ENCODE results near the gene KCNIP4. TPM values are rescaled to one million over a fixed set of nuclear protein-coding genes. Genes with fewer than 3 reads are reported as not detected.
"Not testable (repeated sequence)": the region's sequence is repeated elsewhere in the genome, so short reads cannot be mapped to it uniquely, and the experiment has no call there.

KCNIP4 gene
- total RNA-seq: not detected
- long read RNA-seq, partial matches to known transcripts: 0 of 1 reads
- long read RNA-seq, other reads (novel, unspliced or antisense): 1 of 1 reads

DNA sequence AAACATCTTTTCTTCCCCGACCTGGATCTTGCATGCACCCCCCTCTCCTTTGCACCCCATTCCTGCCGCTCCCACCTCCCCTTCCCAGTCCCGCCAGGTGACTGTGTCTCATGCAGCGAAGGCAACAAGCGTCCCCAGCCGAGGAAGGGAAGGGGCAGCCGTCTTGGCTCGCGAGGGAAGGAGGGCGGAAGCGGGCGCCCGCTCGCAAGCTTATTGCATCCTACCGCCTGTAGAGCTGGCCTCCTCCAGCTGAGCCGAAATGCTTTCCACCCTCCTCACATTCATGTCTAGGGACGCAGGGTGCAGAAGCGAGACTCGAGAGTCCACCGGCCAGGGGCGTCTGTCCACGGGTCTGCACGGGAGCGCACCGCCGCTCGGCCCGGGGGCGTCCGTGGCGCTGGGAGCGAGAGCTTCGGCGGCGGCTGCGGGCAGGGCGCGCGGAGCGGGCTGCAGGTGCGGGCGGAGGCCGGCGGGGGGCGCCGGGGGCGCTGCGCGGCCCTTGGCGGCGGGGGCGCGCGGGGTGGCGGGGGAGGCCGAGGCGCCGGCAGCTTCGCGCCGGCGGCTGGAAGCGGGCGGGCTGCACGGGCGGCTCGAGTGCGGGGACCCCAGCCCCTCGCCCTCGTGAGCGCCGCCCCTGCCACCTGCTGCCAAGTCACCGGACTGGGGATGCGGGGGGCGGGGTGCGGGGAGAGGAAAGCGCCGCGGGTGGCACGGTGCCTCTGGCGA is at the start of gene KCNIP4:
Gene KCNIP4, minus strand, starts transcription at position 426 of the 726 bp plus-strand sequence.
- no peak for TF ChIP-seq CTCF (IDR thresholded peaks at IDR 0.05)
- Histone ChIP-seq H3K9me3 (no peaks in the 10 kb centered on the region), H3K36me3 (no peaks in the 10 kb centered on the region), H3K4me3 (peak within 1 kb of the TSS; percentile 23), H3K4me1 (no peaks in the 10 kb centered on the region), H3K27me3 (ENCODE audit: low read depth) (peaks cover 15% of the 10 kb centered on the region), H3K27ac (no peak within 1 kb of the TSS)
- intact Hi-C loops (cut with DNase I): no loop called here
- ATAC-seq (peak in 1 of 2 donors; percentile 27), DNase-seq (no peak)

DNA sequence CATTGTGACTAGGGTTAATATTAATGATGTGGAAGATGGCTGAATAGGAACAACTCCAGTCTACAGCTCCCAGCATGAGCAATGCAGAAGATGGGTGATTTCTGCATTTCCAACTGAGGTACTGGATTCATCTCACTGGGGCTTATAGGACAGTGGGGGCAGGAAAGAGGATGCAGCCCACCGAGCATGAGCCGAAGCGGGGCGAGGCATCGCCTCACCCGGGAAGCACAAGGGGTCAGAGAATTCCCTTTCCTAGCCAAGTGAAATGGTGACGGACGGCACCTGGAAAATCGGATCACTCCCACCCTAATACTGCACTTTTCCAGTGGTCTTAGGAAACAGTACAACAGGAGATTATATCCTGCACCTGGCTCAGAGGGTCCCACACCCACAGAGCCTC is 48.0 kb upstream of the KCNIP4 start:
- H3K36me3 ChIP-seq; H3K4me1 ChIP-seq; DNase-seq; H3K27me3 ChIP-seq (ENCODE audit: low read depth); ATAC-seq; H3K27ac ChIP-seq; intact Hi-C loops (cut with DNase I); H3K9me3 ChIP-seq; H3K4me3 ChIP-seq: not testable (repeated sequence)

DNA sequence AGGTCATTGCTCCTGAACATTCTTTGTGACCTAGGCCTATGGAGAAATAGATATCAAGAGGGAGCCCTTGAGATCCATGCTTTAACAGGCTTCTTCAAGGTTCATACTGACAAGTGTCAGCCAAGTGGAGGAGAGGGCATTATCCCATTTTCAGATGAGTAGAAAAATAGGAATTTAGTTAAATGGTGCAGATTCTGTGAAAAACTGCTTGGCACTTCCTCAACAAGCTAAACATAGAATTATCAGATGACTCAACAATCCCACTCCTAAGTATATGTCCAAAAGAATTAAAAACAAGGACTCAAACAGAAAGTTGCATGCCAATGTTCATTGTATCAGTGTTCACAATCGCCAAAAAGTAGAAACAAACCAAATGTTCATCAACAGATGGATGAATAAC is 43.8 kb upstream of the KCNIP4 start:
- Histone ChIP-seq H3K36me3 (no peaks in the 10 kb centered on the region), H3K4me1 (no peaks in the 10 kb centered on the region), H3K27me3 (ENCODE audit: low read depth) (no peaks in the 10 kb centered on the region), H3K4me3 (no peak overlapping the region), H3K9me3 (no peaks in the 10 kb centered on the region), H3K27ac (no peak overlapping the region)
- no peak for ATAC-seq
- DNase-seq: no peak
- TF ChIP-seq CTCF (IDR thresholded peaks at IDR 0.05): no peak
- intact Hi-C loops (cut with DNase I): no loop called here

GRCh38 chr4:21991562-21991961 is 43.0 kb upstream of the KCNIP4 start:
- H3K27ac ChIP-seq: no peak overlapping the region
- no peak for DNase-seq
- intact Hi-C loops (cut with DNase I): no loop called here
- no peaks in the 10 kb centered on the region for H3K36me3 ChIP-seq
- H3K4me3 ChIP-seq: no peak overlapping the region
- no peaks in the 10 kb centered on the region for H3K9me3 ChIP-seq
- no peaks in the 10 kb centered on the region for H3K27me3 ChIP-seq (ENCODE audit: low read depth)
- ATAC-seq: no peak
- TF ChIP-seq CTCF (IDR thresholded peaks at IDR 0.05): no peak
- no peaks in the 10 kb centered on the region for H3K4me1 ChIP-seq

DNA sequence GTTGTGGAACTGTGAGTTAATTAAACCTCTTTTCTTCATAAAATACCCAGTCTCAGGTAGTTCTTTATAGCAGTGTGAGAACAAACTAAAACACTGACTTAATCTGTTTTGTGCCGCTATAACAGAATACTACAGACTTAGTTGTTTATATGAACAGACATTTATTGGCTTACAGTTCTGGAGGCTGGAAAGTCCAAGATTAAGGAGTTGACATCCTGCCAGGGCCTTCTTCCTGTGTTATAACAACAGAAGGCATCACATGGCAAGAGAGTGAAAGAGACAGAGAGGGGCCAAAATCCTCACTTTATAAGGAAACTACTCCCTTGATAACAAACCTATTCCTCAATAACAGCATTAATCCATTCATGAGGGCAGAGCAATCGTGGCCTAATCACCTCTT is 42.5 kb upstream of the KCNIP4 start:
- no peak for ATAC-seq
- intact Hi-C loops (cut with DNase I): no loop called here
- H3K9me3 ChIP-seq: no peaks in the 10 kb centered on the region
- H3K4me1 ChIP-seq: no peaks in the 10 kb centered on the region
- H3K36me3 ChIP-seq: no peaks in the 10 kb centered on the region
- DNase-seq: no peak
- no peak for TF ChIP-seq CTCF (IDR thresholded peaks at IDR 0.05)
- no peak overlapping the region for H3K27ac ChIP-seq
- H3K27me3 ChIP-seq (ENCODE audit: low read depth): no peaks in the 10 kb centered on the region
- no peak overlapping the region for H3K4me3 ChIP-seq

GRCh38 chr4:21989351-21989750 is 40.8 kb upstream of the KCNIP4 start:
- intact Hi-C loops (cut with DNase I): no loop called here
- H3K27ac ChIP-seq: no peak overlapping the region
- no peak for TF ChIP-seq CTCF (IDR thresholded peaks at IDR 0.05)
- H3K4me1 ChIP-seq: no peaks in the 10 kb centered on the region
- no peak overlapping the region for H3K4me3 ChIP-seq
- H3K36me3 ChIP-seq: no peaks in the 10 kb centered on the region
- no peaks in the 10 kb centered on the region for H3K9me3 ChIP-seq
- ATAC-seq (no peak), DNase-seq (no peak)
- H3K27me3 ChIP-seq (ENCODE audit: low read depth): no peaks in the 10 kb centered on the region

All from lower lobe of right lung (tissue), 2 donors.